Stomach (tissue), 9 donors: ENCODE data around the gene FCN2. TPM values are rescaled to one million over a fixed set of nuclear protein-coding genes. Genes with fewer than 3 reads are reported as not detected.

Experiments used
- DNase-seq, 2 donors: peaks; one replicate each; pipeline versions ENCODE4 v3.0.0 to v3.0.0-alpha.2; 2013 to 2019
- H3K27ac ChIP-seq, 5 donors: fragments of 200-600 bp in 4 of 5; sonication (generic) in 4 of 5; one replicate each; pipeline ENCODE4 v1.5.1; 2013 to 2019; ENCODE audit warnings: mild to moderate bottlenecking in 1 of 5, moderate library complexity in 1 of 5
- H3K27me3 ChIP-seq, 3 donors: fragments of 200-600 bp; sonication (generic); one replicate each; pipeline ENCODE4 v1.5.1; 2017 to 2019; ENCODE audit warnings: mixed run types in 1 of 3
- H3K36me3 ChIP-seq, 4 donors: fragments of 200-600 bp; sonication (generic); 1 replicate in 3 of 4; 2 replicates in 1 of 4; pipeline ENCODE4 v1.5.1; 2016 to 2019
- H3K4me1 ChIP-seq, 4 donors: fragments of 200-600 bp; sonication (generic); one replicate each; pipeline ENCODE4 v1.5.1; 2016 to 2019
- H3K4me3 ChIP-seq, 4 donors: fragments of 200-600 bp; sonication (generic) in 3 of 4; one replicate each; pipeline ENCODE4 v1.5.1; 2016 to 2019; ENCODE audit warnings: mild to moderate bottlenecking in 1 of 4
- H3K9me3 ChIP-seq, 4 donors: fragments of 200-600 bp; sonication (generic); one replicate each; pipeline ENCODE4 v1.5.1; 2016 to 2019
- EP300 ChIP-seq: sonication (generic); formaldehyde crosslinking; IDR thresholded peaks from one replicate; pipeline ENCODE4 v1.6.1; 2017; ENCODE audit warnings: antibody characterized with exemption
- POLR2A ChIP-seq, 4 donors: fragments of 450-650 bp; IDR thresholded peaks; one replicate each; pipeline ENCODE4 v1.6.1; 2016; ENCODE audit warnings: antibody characterized with exemption in 4 of 4, control low read depth in 2 of 4, mild to moderate bottlenecking in 1 of 4, moderate library complexity in 1 of 4
- POLR2AphosphoS5 ChIP-seq, 3 donors: sonication (generic); formaldehyde crosslinking; IDR thresholded peaks; one replicate each; pipeline ENCODE4 v1.6.1; 2016; ENCODE audit warnings: antibody characterized with exemption in 3 of 3
- WGBS, 5 donors: extraction: QIAGEN DNeasy Blood & Tissue Kit in 3 of 5; methylation state at CpG; one replicate each; pipeline versions ENCODE4 v1.1.5 to v1.1.7; 2013 to 2018; 5-methylcytosine and 5-hydroxymethylcytosine counted together
- intact Hi-C: fragments of 100-400 bp; cut with DNase I; formaldehyde crosslinking; loops from one replicate; pipeline ENCODE4 v1.15.1; 2023; ENCODE audit warnings: low total_unique reads
- polyA plus RNA-seq, 3 donors: library from polyadenylated mRNA; stranded (reverse); fragments of 200-250 nt; gene quantifications; one replicate each; pipeline ENCODE4 v1.2.3, GENCODE V29; 2013
- total RNA-seq, 5 donors: library from RNA; depleted of rRNA; stranded (reverse); fragments of >200 nt; gene quantifications; one replicate each; pipeline versions ENCODE4 v1.1.0 to v1.2.3, GENCODE V29; 2014 to 2016
- TF ChIP-seq, protein P1 (sequence below), 7 experiments: fragments of 450-650 bp in 4 of 7; fragments of 200-600 bp in 3 of 7; sonication (generic) in 3 of 7; IDR thresholded peaks; one replicate each; pipeline ENCODE4 v1.5.1; 2016 to 2019; ENCODE audit warnings: antibody characterized with exemption in 7 of 7, control low read depth in 2 of 7, mild to moderate bottlenecking in 1 of 7
- donor health status: healthy with polysubstance abuse.
- donor health status: Bipolar disorder and iron deficiency.
- donor health status: healthy.

Gene FCN2
- total and polyA plus RNA-seq, 8 donors: 0.13 TPM; not detected in 7

DNA sequence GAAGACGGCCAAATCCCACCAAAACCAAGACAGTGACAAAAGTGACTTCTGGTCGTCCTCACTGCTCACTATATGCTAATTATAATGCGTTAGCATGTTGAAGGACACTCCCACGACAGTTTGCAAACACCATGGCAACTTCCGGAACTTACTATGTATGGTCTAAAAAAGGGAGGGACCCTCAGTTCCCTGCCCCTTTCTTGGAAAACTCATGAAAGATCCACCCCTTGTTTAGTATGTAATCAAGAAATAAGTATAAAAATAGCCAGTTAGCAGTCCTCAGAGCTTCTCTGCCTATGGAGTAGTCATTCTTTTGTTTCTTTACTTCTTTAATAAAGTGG lies 9.5 kb downstream of the FCN2 start:
- no peaks in the 10 kb centered on the region for H3K9me3 ChIP-seq
- H3K4me1 ChIP-seq: no peaks in the 10 kb centered on the region
- peak in 1 of 2 donors; percentile 13 for DNase-seq
- no peak overlapping the region for H3K27ac ChIP-seq
- 74 to 88% (median 80%) methylated on average over 5 of the region's 5 CpGs for WGBS, 5 donors
- no peak overlapping the region for H3K4me3 ChIP-seq
- intact Hi-C loops: no loop called here
- no peaks in the 10 kb centered on the region for H3K36me3 ChIP-seq
- H3K27me3 ChIP-seq: peaks cover 0 to 50% (median 4%) of the 10 kb centered on the region in 3 donors
- TF ChIP-seq POLR2AphosphoS5 (IDR thresholded peaks at IDR 0.05) (no peak), POLR2A (IDR thresholded peaks at IDR 0.05) (no peak), EP300 (no peak)
- TF ChIP-seq, protein P1, sequence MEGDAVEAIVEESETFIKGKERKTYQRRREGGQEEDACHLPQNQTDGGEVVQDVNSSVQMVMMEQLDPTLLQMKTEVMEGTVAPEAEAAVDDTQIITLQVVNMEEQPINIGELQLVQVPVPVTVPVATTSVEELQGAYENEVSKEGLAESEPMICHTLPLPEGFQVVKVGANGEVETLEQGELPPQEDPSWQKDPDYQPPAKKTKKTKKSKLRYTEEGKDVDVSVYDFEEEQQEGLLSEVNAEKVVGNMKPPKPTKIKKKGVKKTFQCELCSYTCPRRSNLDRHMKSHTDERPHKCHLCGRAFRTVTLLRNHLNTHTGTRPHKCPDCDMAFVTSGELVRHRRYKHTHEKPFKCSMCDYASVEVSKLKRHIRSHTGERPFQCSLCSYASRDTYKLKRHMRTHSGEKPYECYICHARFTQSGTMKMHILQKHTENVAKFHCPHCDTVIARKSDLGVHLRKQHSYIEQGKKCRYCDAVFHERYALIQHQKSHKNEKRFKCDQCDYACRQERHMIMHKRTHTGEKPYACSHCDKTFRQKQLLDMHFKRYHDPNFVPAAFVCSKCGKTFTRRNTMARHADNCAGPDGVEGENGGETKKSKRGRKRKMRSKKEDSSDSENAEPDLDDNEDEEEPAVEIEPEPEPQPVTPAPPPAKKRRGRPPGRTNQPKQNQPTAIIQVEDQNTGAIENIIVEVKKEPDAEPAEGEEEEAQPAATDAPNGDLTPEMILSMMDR (IDR thresholded peaks at IDR 0.05): no peak

DNA sequence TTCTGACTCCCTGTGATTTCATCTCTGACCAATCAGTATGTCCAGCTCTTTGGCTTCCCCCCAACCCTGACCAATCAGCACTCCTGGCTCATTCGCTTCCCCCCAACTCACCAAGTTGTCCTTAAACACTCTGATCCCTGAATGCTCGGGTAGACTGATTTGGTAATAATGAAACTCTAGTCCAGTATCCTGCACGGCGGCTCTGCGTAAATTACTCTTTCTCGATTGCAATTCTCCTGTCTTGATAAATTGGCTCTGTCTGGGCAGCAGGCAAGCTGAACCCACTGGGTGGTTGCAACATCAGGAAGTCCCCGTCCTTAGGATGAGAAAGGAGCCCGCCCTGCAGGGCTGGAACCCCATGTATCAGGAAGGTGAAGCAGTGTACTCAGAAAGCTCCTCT lies 10.4 kb downstream of the FCN2 start:
- no peak overlapping the region for H3K27ac ChIP-seq
- TF ChIP-seq, protein P1 (IDR thresholded peaks at IDR 0.05): no peak
- no peak for TF ChIP-seq POLR2A (IDR thresholded peaks at IDR 0.05)
- TF ChIP-seq EP300: no peak
- no peak for TF ChIP-seq POLR2AphosphoS5 (IDR thresholded peaks at IDR 0.05)
- no peak for DNase-seq
- H3K9me3 ChIP-seq: no peaks in the 10 kb centered on the region
- intact Hi-C loops: no loop called here
- H3K4me1 ChIP-seq: peaks cover 0 to 5% (median 0%) of the 10 kb centered on the region in 4 donors
- no peaks in the 10 kb centered on the region for H3K36me3 ChIP-seq
- no peak overlapping the region for H3K4me3 ChIP-seq
- peaks cover 0 to 42% (median 4%) of the 10 kb centered on the region in 3 donors for H3K27me3 ChIP-seq
- 74 to 84% (median 79%) methylated on average over 8 of the region's 8 CpGs for WGBS, 5 donors

DNA sequence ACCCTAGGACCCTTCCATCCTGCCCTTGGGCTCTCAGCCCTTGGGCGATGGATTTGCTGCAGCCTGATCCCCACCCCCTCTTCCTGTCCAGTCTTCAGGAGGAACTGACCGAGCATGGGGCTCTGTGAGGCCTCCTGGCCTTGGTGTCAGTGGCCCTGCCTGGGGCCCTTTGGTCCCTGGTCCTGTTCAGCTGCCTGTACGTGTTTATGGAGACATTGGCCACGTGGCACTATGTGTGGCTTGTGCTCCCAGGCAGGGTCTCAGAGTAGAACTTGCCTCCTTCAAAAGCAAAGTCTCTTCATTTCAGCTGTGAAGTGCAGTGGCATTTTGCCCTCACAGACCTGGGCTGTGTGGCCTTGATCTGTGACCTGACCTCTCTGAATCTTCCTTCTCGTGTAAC lies 11.1 kb downstream of the FCN2 start:
- Histone ChIP-seq H3K36me3 (no peaks in the 10 kb centered on the region), H3K4me1 (peaks cover 0 to 7% (median 0%) of the 10 kb centered on the region in 4 donors), H3K9me3 (no peaks in the 10 kb centered on the region), H3K27me3 (peaks cover 0 to 40% (median 4%) of the 10 kb centered on the region in 3 donors), H3K4me3 (no peak overlapping the region), H3K27ac (no peak overlapping the region)
- intact Hi-C loops: no loop called here
- DNase-seq: no peak
- whole genome bisulfite sequencing, 5 donors: 63 to 82% (median 71%) methylated on average over 3 to 5 of the region's 5 CpGs
- TF ChIP-seq POLR2AphosphoS5 (IDR thresholded peaks at IDR 0.05) (no peak), POLR2A (IDR thresholded peaks at IDR 0.05) (no peak), EP300 (no peak)
- TF ChIP-seq, protein P1 (IDR thresholded peaks at IDR 0.05): no peak

- TF ChIP-seq EP300: no peak
- no peak for TF ChIP-seq POLR2A (IDR thresholded peaks at IDR 0.05)
- TF ChIP-seq, protein P1 (IDR thresholded peaks at IDR 0.05): no peak
- no peak for TF ChIP-seq POLR2AphosphoS5 (IDR thresholded peaks at IDR 0.05)
- WGBS, 5 donors: 85 to 91% (median 87%) methylated on average over 4 to 6 of the region's 6 CpGs; no CpG with 5 or more reads in 1 of the 5 donors
- no peak overlapping the region for H3K4me3 ChIP-seq
- intact Hi-C loops: no loop called here
- peak in 1 of 2 donors; percentile 14 for DNase-seq
- H3K9me3 ChIP-seq: no peaks in the 10 kb centered on the region
- H3K27me3 ChIP-seq: peaks cover 0 to 42% (median 4%) of the 10 kb centered on the region in 3 donors
- H3K36me3 ChIP-seq: no peaks in the 10 kb centered on the region
- H3K4me1 ChIP-seq: peaks cover 0 to 7% (median 0%) of the 10 kb centered on the region in 4 donors
- H3K27ac ChIP-seq: no peak overlapping the region
These were observed 11.6 kb downstream of the FCN2 start for GRCh38 chr9:134892221-134892620.
